C4-2B (cell line): ENCODE data around the gene CADPS2.

ENCODE experiments used
- ZFX ChIP-seq: fragments of 450-650 bp; IDR thresholded peaks from 2 replicates; pipeline ENCODE4 v1.6.1; 2017
- TF ChIP-seq, protein P1 (sequence below): fragments of 450-650 bp; conservative IDR thresholded peaks from 2 replicates; pipeline ENCODE4 v1.5.1; 2017; ENCODE audit warnings: mild to moderate bottlenecking

DNA sequence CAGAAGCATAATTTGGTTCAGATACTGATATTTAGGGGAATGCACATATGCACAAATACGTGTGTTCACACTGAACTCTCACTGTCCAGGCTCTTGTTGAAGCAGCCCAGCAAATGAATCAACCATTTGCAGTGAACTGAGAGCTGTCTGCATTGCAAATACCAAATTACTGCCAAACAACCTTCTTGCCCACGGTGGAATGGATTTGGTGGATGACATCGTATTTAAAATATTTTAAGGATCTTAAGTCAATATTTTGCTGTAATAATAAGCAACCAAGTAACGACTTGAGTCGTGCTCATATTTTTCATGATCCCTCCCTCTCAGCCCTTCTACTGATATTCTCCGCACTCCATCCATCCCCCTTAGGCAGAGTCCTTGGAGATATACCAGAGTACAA, 473.8 kb downstream of the CADPS2 start:
- TF ChIP-seq, protein P1, sequence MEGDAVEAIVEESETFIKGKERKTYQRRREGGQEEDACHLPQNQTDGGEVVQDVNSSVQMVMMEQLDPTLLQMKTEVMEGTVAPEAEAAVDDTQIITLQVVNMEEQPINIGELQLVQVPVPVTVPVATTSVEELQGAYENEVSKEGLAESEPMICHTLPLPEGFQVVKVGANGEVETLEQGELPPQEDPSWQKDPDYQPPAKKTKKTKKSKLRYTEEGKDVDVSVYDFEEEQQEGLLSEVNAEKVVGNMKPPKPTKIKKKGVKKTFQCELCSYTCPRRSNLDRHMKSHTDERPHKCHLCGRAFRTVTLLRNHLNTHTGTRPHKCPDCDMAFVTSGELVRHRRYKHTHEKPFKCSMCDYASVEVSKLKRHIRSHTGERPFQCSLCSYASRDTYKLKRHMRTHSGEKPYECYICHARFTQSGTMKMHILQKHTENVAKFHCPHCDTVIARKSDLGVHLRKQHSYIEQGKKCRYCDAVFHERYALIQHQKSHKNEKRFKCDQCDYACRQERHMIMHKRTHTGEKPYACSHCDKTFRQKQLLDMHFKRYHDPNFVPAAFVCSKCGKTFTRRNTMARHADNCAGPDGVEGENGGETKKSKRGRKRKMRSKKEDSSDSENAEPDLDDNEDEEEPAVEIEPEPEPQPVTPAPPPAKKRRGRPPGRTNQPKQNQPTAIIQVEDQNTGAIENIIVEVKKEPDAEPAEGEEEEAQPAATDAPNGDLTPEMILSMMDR: no peak
- no peak for TF ChIP-seq ZFX
